Measurements from ENCODE around the gene HES5.
"Not testable (repeated sequence)": the region's sequence is repeated elsewhere in the genome, so short reads cannot be mapped to it uniquely, and the experiment has no call there.

HES5 gene

DNA sequence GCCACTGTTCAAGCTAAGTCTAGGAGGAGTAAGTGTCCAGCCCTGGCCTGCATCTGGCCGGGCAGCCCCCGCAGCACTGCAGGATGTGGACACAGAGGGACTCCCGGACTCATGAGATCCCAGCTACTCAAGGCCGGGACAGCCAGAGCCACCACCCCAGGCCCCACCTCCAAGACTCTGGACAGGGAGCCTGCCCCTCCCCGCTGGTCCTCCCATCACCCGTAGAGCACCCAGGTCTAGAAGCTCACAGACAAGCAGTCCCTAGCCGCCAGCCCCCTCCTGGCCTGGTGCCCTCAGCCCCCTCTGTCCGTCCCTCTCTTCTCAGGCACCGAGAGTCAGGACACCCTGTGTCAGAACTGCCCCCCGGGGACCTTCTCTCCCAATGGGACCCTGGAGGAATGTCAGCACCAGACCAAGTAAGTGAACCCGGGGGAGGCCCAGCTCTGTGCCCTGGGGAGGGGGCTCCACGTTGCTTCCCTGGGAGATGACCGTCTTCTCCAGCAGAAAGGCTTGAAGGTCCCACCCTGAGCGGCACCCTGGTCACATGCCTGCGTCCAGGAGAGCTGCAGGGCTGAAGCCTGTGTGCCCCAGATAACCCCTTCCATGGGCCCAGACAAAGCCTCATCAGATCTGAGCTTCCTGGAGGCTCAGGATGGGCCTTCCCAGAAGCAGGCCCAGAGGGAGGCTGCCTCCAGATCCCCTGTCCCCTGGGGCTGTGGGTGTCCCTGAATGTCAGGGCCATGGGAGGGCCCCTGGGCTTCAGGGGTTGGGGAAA is 30.4 kb upstream of the HES5 start:
- no peak for DNase-seq

DNA sequence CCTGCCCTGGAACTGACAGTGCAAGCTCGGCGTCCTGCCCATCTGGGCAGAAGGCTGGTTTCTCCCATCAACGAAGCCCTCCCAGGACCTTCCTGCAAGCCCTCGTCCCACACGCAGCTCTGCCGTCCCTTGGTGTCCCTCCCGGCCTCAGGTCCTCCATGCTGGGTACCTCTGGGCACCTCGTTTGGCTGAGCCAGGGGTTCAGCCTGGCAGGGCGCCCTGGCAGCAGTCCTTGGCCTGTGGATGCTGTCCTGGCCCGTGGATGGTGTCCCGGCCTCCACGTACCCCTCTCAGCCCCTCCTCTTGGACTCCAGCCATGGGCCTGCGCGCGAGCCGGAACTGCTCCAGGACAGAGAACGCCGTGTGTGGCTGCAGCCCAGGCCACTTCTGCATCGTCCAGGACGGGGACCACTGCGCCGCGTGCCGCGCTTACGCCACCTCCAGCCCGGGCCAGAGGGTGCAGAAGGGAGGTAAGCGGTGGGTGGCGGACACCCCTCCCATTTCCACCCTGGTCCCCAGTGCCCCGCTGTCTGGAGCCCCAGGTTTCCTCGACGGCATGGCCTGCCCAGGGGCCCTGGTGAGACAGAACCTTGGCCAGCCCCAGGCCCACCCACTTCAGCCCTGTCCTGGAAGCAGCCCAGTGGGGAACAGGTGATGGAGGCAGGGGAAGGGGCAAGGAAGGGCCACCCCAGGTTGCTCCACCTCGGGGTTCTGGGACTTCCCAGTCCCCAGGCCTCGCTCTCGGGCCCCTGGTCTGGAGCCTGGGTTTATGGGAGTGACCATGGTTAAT is 29.6 kb upstream of the HES5 start:
- DNase-seq = no peak

DNA sequence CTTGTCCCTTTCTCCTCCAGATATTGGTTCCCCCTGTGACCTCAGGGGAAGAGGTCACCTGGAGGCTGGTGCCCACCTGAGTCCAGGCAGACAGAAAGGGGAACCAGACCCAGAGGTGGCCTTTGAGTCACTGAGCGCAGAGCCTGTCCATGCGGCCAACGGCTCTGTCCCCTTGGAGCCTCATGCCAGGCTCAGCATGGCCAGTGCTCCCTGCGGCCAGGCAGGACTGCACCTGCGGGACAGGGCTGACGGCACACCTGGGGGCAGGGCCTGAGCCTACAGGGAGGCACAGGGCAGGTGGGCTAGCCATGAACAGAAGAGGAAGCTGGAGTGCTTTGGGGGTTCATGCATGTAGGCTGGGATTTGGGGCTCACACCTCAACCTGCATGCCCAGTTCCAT is 28.8 kb upstream of the HES5 start:
- no peak for DNase-seq

DNA sequence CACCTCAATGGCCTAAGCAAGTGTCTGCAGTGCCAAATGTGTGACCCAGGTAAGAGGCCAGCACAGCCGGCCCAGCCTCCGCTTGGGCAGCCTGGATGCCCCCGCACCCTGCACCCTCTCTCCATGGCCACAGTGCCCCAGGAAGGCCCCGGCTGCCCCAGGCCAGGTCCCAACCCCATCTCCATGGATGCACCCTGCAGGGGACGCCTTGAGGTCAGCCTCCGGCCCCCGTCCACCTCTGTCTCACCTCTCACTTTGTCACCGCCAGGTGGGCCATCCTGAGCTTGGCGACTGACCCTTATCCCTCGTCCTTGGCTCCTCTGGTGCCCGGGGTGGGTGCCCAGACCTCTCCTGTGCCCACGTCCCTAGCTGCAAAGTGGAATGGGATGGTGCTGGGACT is 28.4 kb upstream of the HES5 start:
- DNase-seq = no peak

DNA sequence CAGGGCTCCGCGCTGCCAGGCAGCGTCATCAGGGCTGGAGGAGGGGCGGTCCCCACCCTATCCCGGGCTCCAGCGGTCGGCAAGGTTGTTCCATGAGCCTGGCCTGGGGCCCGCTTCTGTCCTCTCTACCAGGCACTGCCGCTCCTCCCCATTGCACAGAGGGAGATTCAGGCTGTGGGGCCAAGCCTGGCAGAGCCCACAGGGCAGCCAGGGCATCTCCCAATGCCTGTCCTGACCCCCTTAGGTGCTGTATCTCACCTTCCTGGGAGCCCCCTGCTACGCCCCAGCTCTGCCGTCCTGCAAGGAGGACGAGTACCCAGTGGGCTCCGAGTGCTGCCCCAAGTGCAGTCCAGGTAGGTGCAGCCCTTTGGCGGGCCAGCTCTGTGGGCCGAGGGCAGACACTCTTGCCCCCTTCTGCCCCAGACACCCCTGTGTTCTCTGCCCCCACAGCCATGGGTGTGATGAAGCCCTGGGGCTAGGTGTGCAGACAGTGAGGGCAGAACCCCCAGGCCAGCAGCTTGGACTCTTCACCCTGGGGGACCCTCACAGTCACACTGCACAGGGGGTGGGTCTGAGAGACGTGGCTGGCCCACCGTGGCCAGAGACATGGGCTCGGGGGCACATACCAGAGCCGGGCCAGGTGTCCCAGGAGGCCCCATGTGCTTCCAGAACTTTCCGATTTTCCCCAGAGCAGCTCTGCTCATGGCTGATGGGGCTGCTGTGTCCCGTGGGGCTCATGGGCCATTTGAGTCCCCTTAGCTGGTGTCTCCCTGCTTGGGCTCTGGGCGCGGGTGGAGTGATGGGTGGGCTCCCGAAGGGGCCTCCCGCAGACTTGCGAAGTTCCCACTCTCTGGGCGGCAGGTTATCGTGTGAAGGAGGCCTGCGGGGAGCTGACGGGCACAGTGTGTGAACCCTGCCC is 27.7 kb upstream of the HES5 start:
- DNase-seq = no peak

DNA sequence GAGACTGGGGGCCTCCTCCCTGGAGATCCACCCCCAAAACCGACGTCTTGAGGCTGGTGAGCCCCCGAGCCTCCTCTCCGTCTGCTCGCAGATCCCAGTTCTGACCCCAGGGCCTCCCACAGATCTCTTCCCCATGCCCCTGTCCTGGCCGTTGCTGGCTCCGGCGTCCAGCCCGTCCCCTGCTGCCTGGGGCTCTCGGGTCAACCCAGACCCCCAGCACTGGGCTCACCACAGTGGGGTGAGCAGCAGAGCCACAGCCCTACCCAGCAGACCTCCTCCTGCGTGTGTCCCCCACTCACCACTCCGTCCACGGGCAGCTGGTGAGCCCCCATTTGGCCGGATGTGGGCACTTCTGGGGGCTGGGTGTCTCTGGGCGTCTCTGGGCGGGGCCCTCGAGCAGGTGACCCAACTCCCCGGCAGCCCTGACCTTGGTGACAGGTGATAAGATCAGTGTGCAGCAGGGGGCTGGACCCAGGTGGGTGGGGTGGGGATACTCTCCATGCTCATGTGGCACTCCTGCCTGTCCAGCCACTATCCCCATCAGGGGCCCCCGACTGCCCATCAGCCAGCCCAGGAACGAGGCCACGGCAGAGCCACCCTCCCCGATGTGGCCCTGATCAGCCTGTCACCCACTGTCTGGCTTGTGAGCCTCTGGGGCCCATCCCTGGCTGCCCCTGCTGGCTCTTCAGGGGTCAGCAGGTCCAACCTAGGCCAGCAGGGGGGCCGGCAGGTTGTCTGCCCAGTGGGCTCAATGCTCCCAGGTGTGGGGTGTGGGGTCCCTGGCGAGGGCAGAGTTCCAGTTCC is 26.8 kb upstream of the HES5 start:
- DNase-seq = peak; percentile 31

DNA sequence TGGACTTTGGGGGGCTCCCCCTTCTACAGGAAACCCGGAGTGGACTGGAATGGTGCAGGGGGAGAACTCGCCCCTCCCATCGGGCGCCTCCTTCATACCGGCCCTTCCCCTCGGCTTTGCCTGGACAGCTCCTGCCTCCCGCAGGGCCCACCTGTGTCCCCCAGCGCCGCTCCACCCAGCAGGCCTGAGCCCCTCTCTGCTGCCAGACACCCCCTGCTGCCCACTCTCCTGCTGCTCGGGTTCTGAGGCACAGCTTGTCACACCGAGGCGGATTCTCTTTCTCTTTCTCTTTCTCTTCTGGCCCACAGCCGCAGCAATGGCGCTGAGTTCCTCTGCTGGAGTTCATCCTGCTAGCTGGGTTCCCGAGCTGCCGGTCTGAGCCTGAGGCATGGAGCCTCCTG is 26.2 kb upstream of the HES5 start, which contains the start of gene TNFRSF14:
TSS of gene TNFRSF14 (plus strand) at position 95 of the 401 bp plus-strand sequence. CDS start at position 389, 294 bp downstream.
- DNase-seq = peak; percentile 78

DNA sequence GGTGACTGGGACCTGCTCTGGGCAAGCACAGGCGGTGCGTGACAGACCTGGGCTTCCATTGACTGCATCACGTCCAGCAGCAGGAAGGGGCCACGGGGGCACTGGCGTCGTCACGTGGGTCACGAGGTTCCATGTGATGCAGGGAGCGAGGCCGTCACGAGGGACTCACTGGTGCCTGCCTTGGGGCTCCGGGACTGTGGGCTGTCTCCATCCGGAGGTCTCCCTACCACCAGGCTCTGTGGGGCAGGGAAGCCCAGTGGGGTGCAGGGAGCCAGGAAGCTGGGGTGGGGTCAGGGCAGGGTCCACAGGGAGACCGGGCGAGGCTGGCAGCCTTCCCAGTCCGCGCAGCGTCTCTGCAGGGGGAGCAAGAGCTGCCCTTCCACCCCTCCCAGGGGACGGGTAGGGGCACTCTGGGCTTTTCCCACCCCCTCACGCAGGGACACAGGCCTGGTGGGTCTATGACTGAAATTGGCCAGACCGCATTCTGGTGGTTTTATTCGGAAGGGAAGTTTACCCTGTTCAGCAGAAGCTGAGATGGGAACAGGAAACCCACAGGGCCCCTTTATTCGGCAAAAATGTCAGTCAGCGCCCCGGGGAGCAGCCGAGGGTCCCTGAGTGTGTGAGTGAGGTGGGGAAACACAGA is 25.7 kb upstream of the HES5 start:
- DNase-seq = peak; percentile 78

DNA sequence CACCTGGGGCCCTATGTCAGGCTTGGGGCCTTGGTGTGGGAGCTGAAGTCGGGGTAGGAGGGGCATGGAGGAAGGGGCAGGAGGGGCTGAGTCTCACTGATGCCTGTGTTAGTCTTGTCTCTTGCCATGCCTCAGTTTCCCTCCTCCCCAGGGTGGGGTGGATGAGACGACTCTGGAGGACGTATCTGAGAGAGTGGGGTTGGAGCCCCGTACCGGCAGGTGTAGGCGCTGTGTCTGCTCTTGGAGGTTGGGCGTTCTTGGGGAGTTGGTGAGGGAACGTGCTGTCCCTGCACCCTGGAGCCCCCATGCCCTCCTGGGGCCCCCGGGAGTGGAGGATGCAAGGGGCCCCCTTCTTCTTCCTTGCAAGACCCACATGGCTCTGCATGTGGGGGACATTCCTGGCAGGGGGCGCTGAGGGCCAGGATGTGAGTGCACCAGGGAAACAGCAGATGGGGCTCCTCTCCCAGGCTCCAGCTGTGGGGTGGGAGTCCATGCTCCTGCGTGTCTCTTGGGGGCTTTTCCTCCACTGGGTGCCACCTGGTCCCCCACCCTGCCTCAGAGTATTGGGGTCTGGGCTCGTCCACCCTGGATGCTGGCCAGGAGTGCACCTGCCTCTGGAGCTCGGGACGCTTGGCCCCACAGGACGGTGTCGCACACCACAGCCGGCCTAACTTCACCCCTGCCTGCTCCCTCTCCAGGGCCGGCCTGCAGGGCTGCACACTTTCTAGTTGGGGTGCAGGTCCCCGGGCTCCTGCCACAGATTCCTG is 24.7 kb upstream of the HES5 start:
- peak; percentile 52 for DNase-seq

DNA sequence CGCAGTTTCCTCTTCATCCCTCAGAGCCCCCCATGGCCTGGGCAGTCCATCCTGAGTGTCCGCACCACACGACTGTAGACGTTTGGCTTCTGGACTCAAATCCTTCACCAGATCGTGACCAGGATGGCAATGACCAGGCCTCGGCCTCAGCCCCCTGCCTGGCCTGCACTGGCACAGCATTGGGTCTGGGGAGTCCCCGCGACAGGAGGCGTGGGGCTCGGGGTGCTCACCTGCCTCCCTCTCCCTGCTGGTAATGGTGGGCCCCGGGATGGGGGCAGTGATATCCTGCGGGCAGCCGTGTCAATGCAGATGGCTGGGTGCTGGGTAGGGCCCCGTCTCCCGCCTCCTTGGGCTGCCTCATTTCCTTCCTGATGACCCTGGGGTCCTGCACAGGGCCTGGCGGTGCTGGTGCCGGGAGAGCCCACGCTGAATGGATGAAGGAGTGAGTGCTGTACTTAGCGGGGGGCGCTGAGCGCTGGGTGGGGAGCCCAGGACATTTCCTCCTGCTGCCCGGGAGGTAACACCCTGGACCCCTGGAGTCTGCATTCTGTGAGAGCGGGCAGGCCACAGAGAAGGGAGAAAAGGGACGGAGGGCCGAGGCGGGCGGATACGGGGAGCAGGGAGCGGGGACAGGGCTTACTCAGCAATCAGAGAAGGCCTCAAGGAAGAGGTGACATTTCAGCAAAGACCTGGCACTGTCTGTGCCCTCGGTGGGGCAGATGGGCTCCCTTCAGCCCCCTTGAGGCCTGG is 24.0 kb upstream of the HES5 start:
- no peak for DNase-seq

DNA sequence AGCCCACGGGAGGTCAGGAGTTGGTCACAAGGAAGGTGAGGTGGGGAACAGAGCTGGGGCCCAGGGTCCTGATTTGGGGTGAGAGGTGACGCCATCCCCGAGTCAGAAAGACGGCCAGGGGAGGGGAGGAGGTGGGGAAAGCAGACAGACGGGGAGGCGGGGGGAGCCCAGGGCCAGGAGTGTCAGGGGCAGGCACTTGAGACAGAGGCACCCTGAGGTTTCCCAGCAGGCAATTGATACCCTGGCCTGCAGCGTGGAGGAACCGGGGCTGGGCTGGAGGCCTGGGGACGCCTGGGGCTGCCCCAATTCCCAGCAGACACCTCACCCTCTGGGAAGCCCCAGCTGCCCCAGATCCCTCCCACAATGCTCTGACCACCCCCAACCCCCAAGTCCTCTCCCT is 23.0 kb upstream of the HES5 start:
- DNase-seq = not testable (repeated sequence)

DNA sequence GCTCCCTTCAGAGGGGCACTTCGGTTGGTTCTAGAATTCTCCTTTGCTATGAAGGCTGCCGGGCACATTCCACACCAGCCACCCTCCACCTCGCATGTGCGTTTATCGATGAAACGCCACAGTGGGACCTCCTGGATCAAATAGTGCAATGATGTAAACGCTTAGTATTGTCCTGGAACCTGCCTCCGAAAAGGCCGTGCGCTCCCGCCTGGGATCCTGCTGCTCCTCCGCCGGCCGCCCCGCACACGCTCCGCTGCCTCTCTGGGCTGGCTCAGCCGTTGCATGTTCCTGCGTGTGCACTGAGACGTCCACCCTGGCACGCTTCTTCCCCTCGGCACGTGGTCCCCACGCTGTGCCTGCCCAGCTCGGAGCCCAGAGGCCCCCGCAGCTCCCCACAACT is 22.1 kb upstream of the HES5 start:
- DNase-seq = no peak

DNA sequence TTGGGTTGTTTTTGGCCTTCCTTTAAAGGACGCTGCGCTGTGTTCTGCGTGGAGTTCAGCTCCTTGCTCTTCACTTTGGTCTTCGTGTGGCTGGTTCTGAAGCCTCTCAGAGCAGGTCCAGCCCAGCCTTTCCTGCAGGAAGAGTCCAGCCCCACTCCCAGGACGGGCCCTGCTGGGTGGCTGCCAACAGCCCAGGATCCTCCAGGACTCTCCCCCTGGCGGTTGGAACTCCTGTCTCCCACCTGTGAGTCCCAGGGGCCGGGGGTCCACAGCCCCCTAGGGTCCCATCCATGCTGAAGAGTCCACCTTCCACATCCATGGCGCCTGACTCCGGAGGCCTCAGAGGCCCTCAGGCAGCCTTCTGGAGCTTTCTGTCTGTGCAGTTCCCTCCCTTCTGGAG is 21.5 kb upstream of the HES5 start:
- not testable (repeated sequence) for DNase-seq

DNA sequence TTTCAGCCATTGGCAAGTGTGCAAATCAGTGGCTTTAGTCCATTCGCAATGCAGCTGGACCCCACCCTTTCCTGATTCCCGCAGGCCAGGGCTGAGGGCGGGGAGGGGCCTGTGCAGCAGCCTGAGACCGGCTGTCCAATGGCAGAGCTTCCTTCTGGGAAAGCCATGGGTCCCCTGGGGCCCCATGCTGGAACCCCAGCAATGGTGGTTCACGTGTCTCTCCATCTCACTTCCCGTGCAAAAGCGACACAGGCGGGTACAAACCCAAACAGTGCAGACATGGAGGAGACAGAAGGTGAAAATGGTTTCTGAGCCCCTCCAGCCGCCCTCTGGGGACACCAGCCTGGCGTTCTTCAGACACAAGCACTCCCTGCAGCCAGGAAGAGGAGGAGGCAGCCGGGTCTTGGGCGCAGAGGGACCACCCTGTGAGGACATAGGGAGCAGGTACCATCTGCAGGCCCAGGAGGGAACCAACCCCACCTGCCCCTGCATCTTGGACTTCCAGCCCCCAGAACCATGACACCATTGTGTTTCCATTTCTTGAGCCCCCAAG is 20.3 kb upstream of the HES5 start:
- DNase-seq = not testable (repeated sequence)

DNA sequence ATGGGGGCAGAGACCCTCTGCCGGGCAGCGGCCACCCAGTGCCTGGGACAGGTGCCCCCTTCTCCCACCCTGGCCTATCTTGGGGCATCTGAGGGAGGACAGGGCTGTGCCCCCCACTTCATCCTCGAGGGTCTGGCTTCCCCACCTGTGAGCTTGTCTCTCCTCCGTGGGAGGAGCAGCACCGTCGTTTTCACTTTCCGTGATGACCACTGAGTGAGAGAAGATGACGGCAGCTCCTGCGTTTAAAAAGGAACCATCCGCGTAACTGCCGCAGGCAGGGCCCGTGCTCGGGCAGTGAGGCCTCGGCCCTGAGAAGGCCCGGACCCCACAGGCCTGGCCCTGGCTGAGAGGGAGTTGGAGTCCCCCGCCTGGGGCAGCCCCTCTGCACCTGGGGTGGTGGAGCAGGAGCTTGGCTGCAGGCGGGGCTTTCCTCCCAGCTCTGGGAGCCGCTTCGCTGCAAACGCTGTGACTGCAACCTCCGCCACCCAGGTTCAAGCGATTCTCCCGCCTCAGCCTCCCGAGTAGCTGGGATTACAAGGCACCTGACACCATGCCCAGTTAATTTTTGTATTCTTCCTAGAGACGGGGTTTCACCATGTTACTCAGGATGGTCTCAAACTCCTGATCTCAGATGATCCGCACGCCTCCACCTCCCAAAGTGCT is 19.4 kb upstream of the HES5 start:
- not testable (repeated sequence) for DNase-seq

DNA sequence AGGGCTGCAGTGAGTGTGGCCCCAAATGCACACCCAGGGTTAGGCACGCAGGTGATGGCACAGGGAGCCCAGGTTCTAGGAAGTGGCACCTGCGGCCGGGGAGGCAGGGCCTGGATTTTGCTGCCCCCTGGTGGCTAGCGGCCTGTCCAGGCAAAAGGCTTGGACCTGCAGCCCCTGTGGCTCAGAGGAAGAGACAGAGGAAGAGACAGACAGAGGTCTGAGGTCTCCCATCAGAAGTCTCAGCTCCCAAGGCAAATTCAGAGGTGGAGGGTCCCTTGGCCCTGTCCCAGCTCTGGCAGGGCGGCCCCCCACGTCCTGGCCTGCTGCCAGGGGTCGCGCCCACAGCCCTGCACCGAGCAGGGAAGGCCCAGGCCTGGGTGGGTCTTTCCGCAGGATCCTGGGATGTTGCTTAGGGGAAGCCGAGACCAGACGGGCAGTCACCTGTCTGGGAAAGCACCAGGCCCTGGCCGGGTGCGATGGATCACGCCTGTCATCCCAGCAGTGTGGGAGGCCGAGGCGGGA is 18.1 kb upstream of the HES5 start:
- DNase-seq = peak; percentile 85

DNA sequence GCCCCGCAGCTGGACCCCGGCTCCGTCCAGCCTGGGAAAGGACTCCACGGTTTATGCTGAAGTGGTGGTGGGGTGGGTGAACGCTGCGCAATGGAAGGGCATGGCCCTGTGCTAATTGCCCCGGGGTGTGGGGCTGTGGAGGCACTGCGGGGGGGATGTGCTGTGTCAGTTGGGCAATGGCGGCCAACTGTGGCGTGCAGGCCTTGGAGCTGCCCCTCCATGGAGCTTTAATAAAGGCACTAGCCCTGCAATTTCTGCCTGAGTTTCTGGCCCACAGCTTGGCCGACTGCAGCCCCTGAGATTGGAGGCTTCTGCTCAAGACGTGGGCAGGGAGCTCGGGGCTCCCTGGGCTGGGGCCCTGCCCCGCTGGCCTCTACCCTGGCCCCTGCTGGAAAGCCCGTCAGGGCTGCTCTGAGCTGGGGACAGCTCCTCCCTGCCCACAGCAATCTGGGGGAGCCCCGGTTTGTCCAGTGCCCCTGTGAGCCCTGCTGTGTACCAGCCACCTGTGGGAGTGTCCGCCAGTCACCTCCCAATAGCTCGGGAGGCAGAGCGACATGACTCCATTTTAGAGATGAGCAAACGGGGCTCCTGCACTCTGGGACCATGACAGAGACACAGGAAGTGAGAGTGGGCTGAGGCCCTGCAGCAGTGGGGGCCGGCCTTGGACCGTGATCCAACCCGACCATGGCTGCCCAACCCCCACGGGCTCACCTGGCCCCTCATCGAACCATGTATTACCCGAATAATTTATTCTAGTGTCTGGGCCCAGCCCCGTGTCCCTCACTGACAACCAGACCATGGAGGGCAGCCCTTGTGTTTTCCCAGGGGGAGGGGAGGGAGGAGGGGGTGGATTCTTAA is 17.4 kb upstream of the HES5 start:
- DNase-seq = peak; percentile 60
